Stimulated activated CD4-positive, alpha-beta T cell treated with anti-CD3 and anti-CD28 coated beads, Interleukin-15, amount 100 ng/mL, for 48 hours (primary cell): ENCODE data around the gene SHROOM1.
"Not testable (repeated sequence)": the region's sequence is repeated elsewhere in the genome, so short reads cannot be mapped to it uniquely, and the experiment has no call there.

Source experiments
- DNase-seq, 2 donors: peaks; one replicate each; pipeline ENCODE4 v3.0.0-alpha.2; 2020; ENCODE audit warnings: low read depth in 2 of 2

SHROOM1 gene, protein sequence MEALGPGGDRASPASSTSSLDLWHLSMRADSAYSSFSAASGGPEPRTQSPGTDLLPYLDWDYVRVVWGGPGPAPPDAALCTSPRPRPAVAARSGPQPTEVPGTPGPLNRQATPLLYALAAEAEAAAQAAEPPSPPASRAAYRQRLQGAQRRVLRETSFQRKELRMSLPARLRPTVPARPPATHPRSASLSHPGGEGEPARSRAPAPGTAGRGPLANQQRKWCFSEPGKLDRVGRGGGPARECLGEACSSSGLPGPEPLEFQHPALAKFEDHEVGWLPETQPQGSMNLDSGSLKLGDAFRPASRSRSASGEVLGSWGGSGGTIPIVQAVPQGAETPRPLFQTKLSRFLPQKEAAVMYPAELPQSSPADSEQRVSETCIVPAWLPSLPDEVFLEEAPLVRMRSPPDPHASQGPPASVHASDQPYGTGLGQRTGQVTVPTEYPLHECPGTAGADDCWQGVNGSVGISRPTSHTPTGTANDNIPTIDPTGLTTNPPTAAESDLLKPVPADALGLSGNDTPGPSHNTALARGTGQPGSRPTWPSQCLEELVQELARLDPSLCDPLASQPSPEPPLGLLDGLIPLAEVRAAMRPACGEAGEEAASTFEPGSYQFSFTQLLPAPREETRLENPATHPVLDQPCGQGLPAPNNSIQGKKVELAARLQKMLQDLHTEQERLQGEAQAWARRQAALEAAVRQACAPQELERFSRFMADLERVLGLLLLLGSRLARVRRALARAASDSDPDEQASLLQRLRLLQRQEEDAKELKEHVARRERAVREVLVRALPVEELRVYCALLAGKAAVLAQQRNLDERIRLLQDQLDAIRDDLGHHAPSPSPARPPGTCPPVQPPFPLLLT

DNA sequence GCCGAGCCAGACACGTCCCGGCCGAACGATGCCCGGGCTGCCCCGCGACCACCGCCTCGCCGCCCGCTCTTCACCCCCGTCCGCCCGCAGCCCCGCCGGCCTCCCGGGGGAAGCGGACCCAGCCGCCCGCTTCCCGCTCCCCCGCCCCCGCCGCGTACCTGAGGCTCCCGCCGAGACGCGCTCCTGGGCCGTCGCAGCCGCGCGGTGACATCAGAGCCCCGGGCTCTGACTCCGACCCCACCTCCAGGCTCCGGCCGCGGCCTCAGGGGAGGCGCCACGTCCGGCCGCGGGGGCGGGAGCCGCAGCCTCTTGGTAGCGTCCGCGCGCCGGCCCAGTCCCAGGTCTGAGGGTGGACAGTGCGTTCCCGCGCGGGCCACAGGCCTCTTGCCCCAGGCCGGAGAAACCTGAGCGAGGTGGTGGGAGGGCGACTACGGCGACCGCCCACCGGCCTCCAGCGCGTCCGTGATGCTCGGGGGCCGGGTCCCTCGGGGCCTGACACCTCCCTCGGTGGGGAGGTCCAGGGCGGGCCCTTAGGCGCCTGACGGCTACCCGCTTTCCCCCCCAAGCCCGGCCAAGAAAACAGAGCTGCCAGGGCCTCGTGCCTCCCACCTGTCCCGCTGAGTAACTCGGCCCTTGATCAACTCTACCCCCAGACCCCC lies at the start of gene SHROOM1:
Gene SHROOM1 (minus strand): TSS at position 212 of the 659 bp plus-strand sequence. CDS start 4,507 bp downstream, outside the sequence.
- DNase-seq = no peak

DNA sequence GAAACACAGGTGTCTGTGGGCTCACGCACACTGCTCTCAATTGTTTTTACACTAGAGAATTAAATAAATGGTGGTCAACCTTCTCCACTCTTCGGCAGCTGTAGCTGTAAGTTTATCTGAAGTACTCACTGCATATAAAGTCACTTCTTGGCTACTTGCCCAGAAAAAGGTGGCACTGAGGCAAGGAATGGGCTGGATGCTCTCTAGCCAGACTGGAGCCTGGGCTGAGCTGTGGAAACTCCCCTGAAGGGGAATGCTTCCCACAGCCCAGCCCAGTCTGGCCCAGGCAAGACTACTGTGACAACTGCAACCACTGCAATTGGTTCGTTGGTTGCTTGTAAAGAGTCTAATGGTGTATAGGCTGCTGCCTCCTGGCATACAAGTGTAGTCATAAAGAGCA lies 47.5 kb upstream of the SHROOM1 start:
- no peak for DNase-seq

GRCh38 chr5:132877466-132877865 lies 47.0 kb upstream of the SHROOM1 start:
- no peak for DNase-seq

DNA sequence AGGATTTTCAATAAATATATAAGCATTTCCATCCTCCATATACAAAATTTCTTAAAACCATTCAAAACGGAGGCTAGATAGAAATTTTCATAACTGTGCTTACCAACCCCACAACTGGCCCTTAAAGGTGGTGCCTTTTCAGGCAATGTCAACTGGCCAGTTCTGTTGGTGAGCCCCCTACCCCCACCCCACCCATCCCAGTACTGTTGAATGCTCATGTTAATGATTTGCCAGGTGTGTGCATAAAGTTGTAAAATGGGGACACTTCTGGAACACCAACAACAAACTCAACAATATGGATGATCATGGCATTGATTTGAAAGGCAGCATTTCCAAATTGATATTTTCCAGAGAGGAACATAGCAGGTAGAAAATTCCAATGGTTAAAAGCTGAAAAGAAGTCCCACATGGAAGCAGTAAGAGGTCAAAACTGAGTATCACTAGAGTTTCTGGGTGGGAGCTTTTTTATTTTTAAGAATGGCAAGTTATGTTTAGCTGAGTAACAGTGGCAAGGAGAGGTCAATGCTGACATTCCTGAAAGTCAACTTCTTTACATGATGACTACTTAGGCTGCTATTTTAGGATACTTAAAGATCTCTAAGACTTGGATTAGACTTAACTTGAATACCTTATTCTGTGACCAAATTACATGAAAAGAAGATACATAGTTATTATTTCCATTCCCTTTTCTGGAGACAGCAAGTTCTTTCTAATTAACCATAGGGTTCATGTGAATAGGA lies 45.7 kb upstream of the SHROOM1 start:
- no peak for DNase-seq

DNA sequence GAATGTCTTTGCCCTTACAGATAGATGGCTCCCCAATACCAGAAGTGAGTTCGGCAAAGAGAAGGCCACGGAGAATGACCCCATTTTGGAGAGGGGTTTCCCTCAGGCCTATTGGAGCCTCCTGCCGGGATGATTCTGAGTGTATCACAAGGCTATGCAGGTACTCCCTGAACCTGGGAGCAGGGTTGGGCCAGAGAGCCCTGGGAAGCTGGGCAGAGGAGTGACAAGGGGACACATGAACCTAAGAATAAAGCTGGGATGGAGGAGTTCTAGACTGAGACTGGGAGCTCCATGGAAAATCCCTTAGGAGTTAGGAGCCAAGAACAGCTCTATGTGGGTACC lies 43.5 kb upstream of the SHROOM1 start:
- no peak for DNase-seq

DNA sequence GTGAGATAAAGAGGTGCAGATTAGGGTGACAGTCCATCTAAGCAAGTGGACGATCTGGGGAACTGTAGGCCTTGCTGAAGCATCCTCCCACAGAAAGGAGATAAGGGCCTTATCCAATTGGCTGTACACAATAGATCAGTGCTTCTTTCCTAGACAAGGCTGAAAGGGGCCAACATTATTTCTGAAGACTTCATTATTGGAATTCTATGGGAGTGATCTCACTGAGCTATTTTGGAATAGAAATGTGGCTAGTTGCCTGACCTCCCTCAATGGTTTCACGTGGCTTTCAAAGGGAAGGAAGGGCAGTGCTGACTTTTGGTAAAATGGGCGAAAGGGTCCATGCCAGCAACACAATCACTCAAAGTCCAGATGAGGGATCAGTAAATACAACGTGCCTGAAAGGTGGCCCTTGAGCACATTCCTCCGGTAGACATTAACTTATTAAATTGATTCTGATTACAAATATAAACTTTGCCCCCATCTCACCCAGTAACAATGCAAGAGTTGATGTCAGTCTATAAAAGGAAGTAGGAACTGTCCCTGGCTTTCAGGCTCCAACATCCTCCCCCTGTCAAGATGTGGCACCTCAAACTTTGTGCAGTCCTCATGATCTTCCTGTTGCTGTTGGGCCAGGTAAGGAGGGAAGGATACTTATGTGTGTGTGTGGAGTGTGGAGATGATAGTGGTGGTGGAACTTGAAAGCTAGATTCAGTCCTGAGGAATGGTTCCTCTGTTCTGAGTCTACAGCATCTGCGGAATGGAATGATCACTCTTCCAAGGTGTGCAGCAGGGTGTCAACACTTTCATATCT lies 42.9 kb upstream of the SHROOM1 start, which contains the start of gene LEAP2:
Gene LEAP2 (plus strand): TSS at position 550 of the 811 bp plus-strand sequence. CDS start 27 bp downstream, at position 577.
- DNase-seq = no peak

DNA sequence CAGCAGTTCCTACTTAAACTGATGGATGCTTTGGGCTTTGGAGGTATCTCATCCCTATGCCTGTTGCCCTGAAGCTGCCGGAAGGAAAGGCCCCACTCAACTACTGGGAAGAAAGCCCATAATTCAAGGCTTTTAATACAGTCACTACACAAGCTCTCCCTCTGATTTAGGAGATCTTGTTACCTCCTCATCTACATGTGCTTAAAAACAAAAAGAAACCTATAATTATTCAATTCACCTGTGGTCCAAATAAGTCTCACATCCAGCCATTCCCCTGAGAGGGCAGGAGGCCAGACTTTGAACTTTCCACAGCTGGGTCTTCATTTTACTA lies 42.3 kb upstream of the SHROOM1 start:
- no peak for DNase-seq

GRCh38 chr5:132871459-132872284 lies 41.2 kb upstream of the SHROOM1 start:
- no peak for DNase-seq

DNA sequence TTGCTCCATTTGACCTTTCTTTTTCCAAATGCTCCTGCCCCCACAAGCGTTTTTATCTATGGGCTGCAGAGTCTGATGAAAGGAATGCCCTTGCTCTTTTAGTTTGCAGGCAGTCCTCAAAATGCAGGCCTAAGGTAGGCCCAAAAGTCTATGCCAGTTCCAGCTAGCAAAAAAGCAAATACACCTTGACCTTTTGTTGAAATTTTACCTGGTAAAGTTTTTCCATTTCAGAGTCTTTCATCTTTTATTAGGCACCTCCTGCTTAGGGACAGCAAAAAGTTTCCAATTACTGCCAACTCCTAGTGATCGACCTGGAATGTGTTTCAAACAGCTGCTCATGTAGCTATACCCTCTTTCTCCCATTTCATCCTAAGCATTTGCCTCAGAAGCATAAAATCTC lies 40.4 kb upstream of the SHROOM1 start:
- DNase-seq = no peak

DNA sequence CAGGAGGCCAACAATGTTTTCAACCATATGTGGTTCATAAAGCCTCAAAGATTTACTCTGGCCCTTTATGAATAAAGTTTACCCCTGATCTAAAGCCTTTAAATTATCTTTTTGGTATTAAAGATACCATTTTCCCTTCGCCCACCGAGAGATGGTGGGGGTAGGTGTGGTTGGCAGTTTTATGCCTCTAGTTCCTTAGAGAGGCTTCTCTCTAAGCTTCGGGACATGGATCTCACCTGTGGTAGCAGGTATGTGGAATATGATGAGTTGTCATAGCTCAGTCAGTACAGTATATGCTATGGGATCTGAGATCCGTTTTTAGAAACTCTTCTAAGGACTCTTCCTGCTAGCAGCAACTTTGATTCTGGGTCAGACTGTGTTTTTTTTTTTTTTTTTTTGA lies 38.3 kb upstream of the SHROOM1 start:
- DNase-seq = no peak

DNA sequence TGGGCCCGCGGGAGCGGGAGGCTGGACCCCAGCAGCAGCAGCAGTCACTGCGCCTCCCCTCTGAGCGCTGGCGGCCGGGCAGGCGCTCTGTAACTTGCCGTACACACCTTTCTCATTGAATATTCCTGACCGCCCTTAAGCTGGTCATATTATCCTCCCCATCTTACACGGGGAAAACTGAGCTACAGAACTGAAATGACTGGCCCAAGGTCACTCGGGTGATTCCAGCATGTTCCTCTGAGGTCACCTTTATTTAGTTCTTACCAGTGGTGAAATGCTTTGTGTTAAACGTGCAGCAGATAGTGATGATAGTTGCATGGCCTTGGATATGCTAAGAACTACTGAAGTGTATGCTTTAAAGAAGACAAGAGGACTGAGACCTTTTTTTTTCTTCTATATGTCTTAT lies 36.6 kb upstream of the SHROOM1 start:
- DNase-seq = no peak

GRCh38 chr5:132866342-132867045 lies 36.0 kb upstream of the SHROOM1 start, which contains the start of the genes GDF9 and UQCRQ:
Gene GDF9, minus strand, starts transcription at chr5:132866469. Its CDS starts 1,936 bp downstream, at chr5:132864533.
Gene UQCRQ, plus strand, starts transcription at chr5:132866642. Its CDS starts 240 bp downstream, at chr5:132866882.
- peak; percentile 88 for DNase-seq

GRCh38 chr5:132865668-132866341 lies 35.4 kb upstream of the SHROOM1 start:
- DNase-seq = no peak

DNA sequence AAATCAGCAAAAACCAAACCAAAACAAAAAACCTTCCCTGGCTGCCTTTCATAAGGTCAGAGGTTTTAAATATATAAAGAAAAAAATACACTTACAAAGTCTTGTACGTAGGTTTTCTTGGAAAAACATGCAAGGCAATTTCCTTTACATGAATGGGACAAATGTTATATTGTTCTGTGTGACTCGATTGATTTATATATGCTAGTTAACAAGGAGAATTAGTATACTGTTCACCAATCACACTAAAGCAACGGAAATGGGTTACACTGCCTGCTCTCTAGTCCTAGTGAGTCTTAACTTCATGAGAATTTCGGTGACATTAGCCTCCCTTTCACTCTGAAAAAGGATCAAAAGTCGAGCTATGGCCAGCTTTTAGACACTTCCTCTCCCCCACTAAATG lies 30.3 kb upstream of the SHROOM1 start:
- DNase-seq = no peak

DNA sequence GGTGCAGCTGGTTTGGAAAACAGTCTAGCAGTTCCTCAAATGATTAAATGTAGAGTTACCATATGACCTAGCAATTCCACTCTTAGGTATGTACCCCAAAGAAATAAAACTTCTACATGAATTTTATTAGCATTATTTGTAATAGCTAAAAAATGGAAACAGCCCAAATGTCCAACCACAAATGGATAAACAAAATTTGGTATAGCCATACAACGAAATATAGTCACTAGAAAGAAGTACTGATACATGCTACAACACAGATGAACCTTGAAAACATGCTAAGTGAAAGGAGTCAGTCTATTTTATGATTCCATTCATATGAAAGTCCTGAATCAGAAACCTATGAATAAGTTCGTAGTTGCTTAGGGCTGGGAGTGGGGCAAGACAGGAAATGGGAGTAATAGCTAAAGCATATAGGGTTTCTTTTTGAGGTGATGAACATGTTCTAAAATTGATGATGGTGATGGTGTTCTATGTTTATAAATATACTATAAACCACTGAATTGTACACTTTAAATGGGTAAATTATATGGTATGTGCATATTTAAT lies 29.5 kb upstream of the SHROOM1 start:
- DNase-seq = no peak

DNA sequence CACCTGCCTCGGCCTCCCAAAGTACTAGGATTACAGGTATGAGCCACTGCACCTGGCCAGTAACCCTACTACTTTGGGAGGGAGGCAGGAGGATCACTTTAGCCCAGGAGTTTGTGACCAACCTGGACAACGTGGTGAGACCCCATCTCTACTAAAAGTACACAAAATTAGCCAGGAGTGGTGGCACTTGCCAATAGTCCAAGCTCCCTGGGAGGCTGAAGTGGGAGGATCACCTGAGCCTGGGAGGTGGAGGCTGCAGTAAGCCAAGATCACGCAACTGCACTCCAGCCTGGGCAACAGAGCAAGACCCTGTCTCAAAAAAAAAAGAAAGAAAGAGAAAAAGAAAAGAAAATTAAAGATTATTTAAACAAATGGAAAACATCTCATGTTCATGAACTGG lies 25.6 kb upstream of the SHROOM1 start:
- no peak for DNase-seq

GRCh38 chr5:132854992-132855391 lies 24.5 kb upstream of the SHROOM1 start:
- DNase-seq = not testable (repeated sequence)

GRCh38 chr5:132854301-132854700 lies 23.9 kb upstream of the SHROOM1 start:
- no peak for DNase-seq
